C4-2B (cell line): ENCODE results near the gene MNS1.

Experiments used
- ZFX ChIP-seq: fragments of 450-650 bp; IDR thresholded peaks from 2 replicates; pipeline ENCODE4 v1.6.1; 2017
- TF ChIP-seq, protein P1 (sequence below): fragments of 450-650 bp; conservative IDR thresholded peaks from 2 replicates; pipeline ENCODE4 v1.5.1; 2017; ENCODE audit warnings: mild to moderate bottlenecking

DNA sequence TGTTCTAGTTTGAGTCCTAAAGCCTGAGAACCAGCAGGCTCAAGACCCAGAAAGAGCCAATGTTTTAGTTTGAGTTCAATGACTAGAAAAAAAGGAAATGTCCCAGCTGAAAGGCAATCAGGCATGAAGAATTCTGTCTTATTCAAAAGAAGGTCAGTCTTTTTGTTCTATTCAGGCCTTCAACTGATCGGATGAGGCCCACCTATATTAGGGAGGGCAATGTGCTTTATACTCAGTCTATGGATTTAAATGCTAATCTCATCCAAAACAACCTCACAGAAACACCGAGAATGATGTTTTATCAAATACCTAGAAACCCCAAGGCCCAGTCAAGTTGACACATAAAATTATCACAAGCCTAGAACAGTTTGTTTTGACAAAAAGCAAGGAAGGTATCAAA lies 4.0 kb downstream of the MNS1 start:
- TF ChIP-seq, protein P1, sequence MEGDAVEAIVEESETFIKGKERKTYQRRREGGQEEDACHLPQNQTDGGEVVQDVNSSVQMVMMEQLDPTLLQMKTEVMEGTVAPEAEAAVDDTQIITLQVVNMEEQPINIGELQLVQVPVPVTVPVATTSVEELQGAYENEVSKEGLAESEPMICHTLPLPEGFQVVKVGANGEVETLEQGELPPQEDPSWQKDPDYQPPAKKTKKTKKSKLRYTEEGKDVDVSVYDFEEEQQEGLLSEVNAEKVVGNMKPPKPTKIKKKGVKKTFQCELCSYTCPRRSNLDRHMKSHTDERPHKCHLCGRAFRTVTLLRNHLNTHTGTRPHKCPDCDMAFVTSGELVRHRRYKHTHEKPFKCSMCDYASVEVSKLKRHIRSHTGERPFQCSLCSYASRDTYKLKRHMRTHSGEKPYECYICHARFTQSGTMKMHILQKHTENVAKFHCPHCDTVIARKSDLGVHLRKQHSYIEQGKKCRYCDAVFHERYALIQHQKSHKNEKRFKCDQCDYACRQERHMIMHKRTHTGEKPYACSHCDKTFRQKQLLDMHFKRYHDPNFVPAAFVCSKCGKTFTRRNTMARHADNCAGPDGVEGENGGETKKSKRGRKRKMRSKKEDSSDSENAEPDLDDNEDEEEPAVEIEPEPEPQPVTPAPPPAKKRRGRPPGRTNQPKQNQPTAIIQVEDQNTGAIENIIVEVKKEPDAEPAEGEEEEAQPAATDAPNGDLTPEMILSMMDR = no peak
- TF ChIP-seq ZFX = no peak
